HepG2 (cell line): ENCODE measurements around the gene PLEKHG4. TPM values are rescaled to one million over a fixed set of nuclear protein-coding genes. Genes with fewer than 3 reads are reported as not detected.

Experiments
- ATAC-seq: fragments of 200-7000 bp; cut with Tn5 transposase; 3 replicates; pipeline ENCODE4 v1.9.1; 2020; ENCODE audit warnings: mild to moderate bottlenecking, moderate library complexity
- BruUV-seq: library from RNA; stranded (reverse); fragments of 400-500 nt; replicated peaks from 2 replicates; lab custom pipeline; 2021; lab: Mats Ljungman, UMichigan
- CTCF ChIA-PET: fragments of 300-600 bp; formaldehyde crosslinking; extraction: SDS; loops from one replicate; lab custom pipeline; 2021; ENCODE audit warnings: low total read pairs, inconsistent platforms, low intra/inter-chr PET ratio; lab: Yijun Ruan, JAX
- POLR2A ChIA-PET: fragments of 350-600 bp; sonication (Branson Sonifier 250); formaldehyde crosslinking; loops from one replicate; lab custom pipeline; 2020; ENCODE audit warnings: antibody characterized with exemption, inconsistent platforms; lab: Yijun Ruan, JAX
- DNase-seq: peaks from one replicate; pipeline ENCODE4 v3.0.0-alpha.2; 2015; ENCODE audit warnings: low spot score
- FAIRE-seq: peaks from 3 replicates; lab custom pipeline; 2011; peaks lifted over from hg19 to GRCh38; lab: Jason Lieb, UNC
- H2AFZ ChIP-seq: one replicate; pipeline ENCODE4 v1.6.1; 2011; ENCODE audit warnings: low read length, inconsistent platforms
- H3K27ac ChIP-seq: fragments of 300-600 bp; 3 replicates; pipeline ENCODE4 v1.8.0; 2011; ENCODE audit warnings: mixed run types, mild to moderate bottlenecking, mixed read lengths, low read length, inconsistent platforms; ENCODE audit not compliant: insufficient read depth; ENCODE audit errors: extremely low read length
- H3K27me3 ChIP-seq, 2 experiments: fragments of 200-600 bp in 1 of 2; 2 replicates in 1 of 2; 3 replicates in 1 of 2; pipeline versions ENCODE4 v1.6.0 to v1.8.0; 2011; ENCODE audit warnings: low read length in 2 of 2, mild to moderate bottlenecking in 2 of 2, moderate library complexity in 2 of 2, inconsistent platforms in 1 of 2; ENCODE audit not compliant: insufficient read depth in 2 of 2, control insufficient read depth in 1 of 2
- H3K36me3 ChIP-seq, 2 experiments: fragments of 200-600 bp in 1 of 2; replicated peaks in 1 of 2; 2 replicates in 1 of 2; 3 replicates in 1 of 2; pipeline versions ENCODE4 v1.5.1 to v1.8.0; 2011; ENCODE audit warnings: low read length in 2 of 2, inconsistent platforms in 1 of 2; ENCODE audit not compliant: insufficient read depth in 2 of 2, control insufficient read depth in 1 of 2
- H3K4me1 ChIP-seq: 2 replicates; pipeline ENCODE4 v1.5.1; 2012; ENCODE audit warnings: low read length, inconsistent platforms; ENCODE audit not compliant: insufficient read depth
- H3K4me2 ChIP-seq: 2 replicates; pipeline ENCODE4 v1.6.0; 2011; ENCODE audit warnings: low read depth, low read length, inconsistent platforms
- H3K4me3 ChIP-seq, 3 experiments: fragments of 200-600 bp in 1 of 3; sonication (generic), shearing (Covaris generic) in 1 of 3; replicated peaks in 1 of 3; 2 replicates each; pipeline ENCODE4 v1.5.1; 2011 to 2016; ENCODE audit warnings: low read length in 3 of 3, inconsistent platforms in 2 of 3, low read depth in 2 of 3, mild to moderate bottlenecking in 2 of 3, control low read depth in 1 of 3, mixed read lengths in 1 of 3; ENCODE audit not compliant: insufficient read depth in 1 of 3
- H3K79me2 ChIP-seq: one replicate; pipeline ENCODE4 v1.6.1; 2011; ENCODE audit warnings: low read length, inconsistent platforms; ENCODE audit not compliant: insufficient read depth
- H3K9ac ChIP-seq: 2 replicates; pipeline ENCODE4 v1.6.0; 2011; ENCODE audit warnings: mild to moderate bottlenecking, low read depth, low read length, inconsistent platforms; ENCODE audit not compliant: insufficient read depth
- H3K9me3 ChIP-seq: 2 replicates; pipeline ENCODE4 v1.5.1; 2012; ENCODE audit warnings: mild to moderate bottlenecking, low read length
- H4K20me1 ChIP-seq: 2 replicates; pipeline ENCODE4 v1.6.0; 2011; ENCODE audit warnings: inconsistent platforms, mild to moderate bottlenecking, low read length, moderate library complexity; ENCODE audit not compliant: insufficient read depth
- CBX1 ChIP-seq: IDR thresholded peaks from one replicate; pipeline ENCODE4 v1.6.1; 2016; ENCODE audit warnings: antibody characterized with exemption, low read depth
- FLYWCH1 ChIP-seq: sonication (generic); formaldehyde crosslinking; IDR thresholded peaks from 2 replicates; pipeline ENCODE4 v1.8.1; 2023; ENCODE audit warnings: mild to moderate bottlenecking, missing genetic modification reagents
- HOMEZ ChIP-seq: IDR thresholded peaks from 2 replicates; pipeline ENCODE4 v1.6.1; 2016; ENCODE audit warnings: low read depth
- STAG1 ChIP-seq: sonication (generic); formaldehyde crosslinking; IDR thresholded peaks from 2 replicates; pipeline ENCODE4 v1.4.0; 2020; ENCODE audit warnings: missing genetic modification reagents
- TRIM22 ChIP-seq: fragments of 450-650 bp; IDR thresholded peaks from 2 replicates; pipeline ENCODE4 v1.6.1; 2017
- ZBTB8A ChIP-seq: sonication (generic); formaldehyde crosslinking; IDR thresholded peaks from 2 replicates; pipeline ENCODE4 v1.4.0; 2020; ENCODE audit warnings: mild to moderate bottlenecking, low read depth, missing genetic modification reagents, borderline replicate concordance
- ZNF121 ChIP-seq: sonication (generic); formaldehyde crosslinking; IDR thresholded peaks from 2 replicates; pipeline ENCODE4 v1.5.0; 2020; ENCODE audit warnings: mild to moderate bottlenecking, missing genetic modification reagents
- ZNF138 ChIP-seq: sonication (generic); formaldehyde crosslinking; IDR thresholded peaks from 2 replicates; pipeline ENCODE4 v1.5.0; 2020; ENCODE audit warnings: mild to moderate bottlenecking, low read depth, missing genetic modification reagents
- ZNF160 ChIP-seq: sonication (generic); formaldehyde crosslinking; IDR thresholded peaks from 2 replicates; pipeline ENCODE4 v1.8.0; 2022; ENCODE audit warnings: mild to moderate bottlenecking, inconsistent platforms, missing genetic modification reagents
- ZNF280B ChIP-seq: sonication (generic); formaldehyde crosslinking; IDR thresholded peaks from 2 replicates; pipeline ENCODE4 v1.5.0; 2020; ENCODE audit warnings: missing genetic modification reagents, mild to moderate bottlenecking, borderline replicate concordance
- ZNF333 ChIP-seq: sonication (generic); formaldehyde crosslinking; IDR thresholded peaks from 2 replicates; pipeline ENCODE4 v1.4.0; 2020; ENCODE audit warnings: mild to moderate bottlenecking, missing genetic modification reagents, borderline replicate concordance
- ZNF784 ChIP-seq: sonication (generic); formaldehyde crosslinking; IDR thresholded peaks from 2 replicates; pipeline ENCODE4 v1.5.1; 2020; ENCODE audit warnings: missing genetic modification reagents, mild to moderate bottlenecking, borderline replicate concordance
- ZSCAN5A ChIP-seq: sonication (generic); formaldehyde crosslinking; IDR thresholded peaks from 2 replicates; pipeline ENCODE4 v1.8.0; 2022; ENCODE audit warnings: mild to moderate bottlenecking, missing genetic modification reagents, borderline replicate concordance
- in situ Hi-C: cut with HindIII; loops from 2 replicates; pipeline ENCODE4 v1.10.0; 2017; ENCODE audit warnings: low pct_unique_long_range_greater_than_20kb; ENCODE audit not compliant: extremely low pct_ligation_motif_present
- intact Hi-C: fragments of 100-400 bp; cut with micrococcal nuclease; formaldehyde crosslinking; loops from one replicate; pipeline ENCODE4 v1.10.0; 2022; ENCODE audit not compliant: unreplicated experiment
- polyA plus RNA-seq, 8 experiments: library from polyadenylated mRNA; depleted of rRNA in 3 of 8; stranded (reverse) in 7 of 8; unstranded in 1 of 8; fragments of >200 nt; fragmentation: Illumina TruSeq in 4 of 8; extraction: Trizol in 4 of 8; gene quantifications; 2 replicates each; pipeline versions ENCODE4 v1.2.1 to v1.2.3, GENCODE V29; 2011 to 2016; ENCODE audit warnings: low read depth in 4 of 8, missing spikeins in 1 of 8, mixed read lengths in 1 of 8; ENCODE audit not compliant: insufficient read depth in 1 of 8
- total RNA-seq, 5 experiments: library from RNA; depleted of rRNA; stranded (reverse); fragments of >200 nt; fragmentation: Illumina TruSeq; extraction: Trizol; gene quantifications; 2 replicates each; pipeline ENCODE4 v1.2.3, GENCODE V29; 2016; ENCODE audit warnings: low read depth in 1 of 5

Gene PLEKHG4
- total and polyA plus RNA-seq, 2 of the 13 experiments (the other 11 are each of a cell fraction or from before 2014, with no cell fraction given): 7.1 to 13.6 TPM

GRCh38 chr16:67312719-67313118, 33.4 kb downstream of the PLEKHG4 start:
- no peak overlapping the region for H3K4me3 ChIP-seq
- intact Hi-C loops: no loop called here

More at GRCh38 chr16:67312719-67313118, 33.4 kb downstream of the PLEKHG4 start:
- H3K9ac ChIP-seq: no peak overlapping the region
- H3K79me2 ChIP-seq: no peaks in the 10 kb centered on the region
- CTCF ChIA-PET: no interaction called here
- no peaks in the 10 kb centered on the region for H4K20me1 ChIP-seq
- in situ Hi-C loops: no loop called here
- H2AFZ ChIP-seq: no peak overlapping the region
- no peak for DNase-seq
- no peak for FAIRE-seq
- peaks cover 2 to 28% of the 10 kb centered on the region in 2 experiments; a peak in 3 of 5 replicates for H3K27me3 ChIP-seq
- no peaks in the 10 kb centered on the region for H3K9me3 ChIP-seq
- ATAC-seq: peak; percentile 30; the same call in 1 of the 3 replicates
- POLR2A ChIA-PET: no interaction called here
- TF ChIP-seq STAG1 (CRISPR knock-in tag): no peak
- no peak for TF ChIP-seq ZNF784 (CRISPR knock-in tag)
- no peak for TF ChIP-seq ZBTB8A
- TF ChIP-seq ZNF280B (CRISPR knock-in tag): no peak
- no peak for TF ChIP-seq TRIM22
- no peak for TF ChIP-seq FLYWCH1 (CRISPR knock-in tag)
- no peak for TF ChIP-seq ZNF138
- TF ChIP-seq ZSCAN5A (CRISPR knock-in tag): no peak
- no peak for TF ChIP-seq ZNF121 (CRISPR knock-in tag)
- TF ChIP-seq CBX1: no peak
- TF ChIP-seq ZNF160 (CRISPR knock-in tag): no peak
- TF ChIP-seq HOMEZ (CRISPR knock-in tag): no peak
- TF ChIP-seq ZNF333 (CRISPR knock-in tag): no peak
- H3K36me3 ChIP-seq: no peaks in the 10 kb centered on the region
- H3K4me2 ChIP-seq: no peak overlapping the region
- no peak overlapping the region for H3K27ac ChIP-seq
- H3K4me1 ChIP-seq: peaks cover 18% of the 10 kb centered on the region; the same call in 1 of the 2 replicates
- no TSS peak for BruUV-seq
